Renal cortex interstitium (tissue), 15 donors: ENCODE measurements around the gene CXorf58. TPM values are rescaled to one million over a fixed set of nuclear protein-coding genes. Genes with fewer than 3 reads are reported as not detected.
A peak's percentile ranks its signal among the peaks of the same experiment; 100 is the strongest.
"Not testable (repeated sequence)": the region's sequence is repeated elsewhere in the genome, so short reads cannot be mapped to it uniquely, and the experiment has no call there.

ENCODE experiments used
- DNase-seq, 11 donors: peaks; one replicate each; pipeline ENCODE4 v3.0.0-alpha.2; 2013; ENCODE audit warnings: low read depth in 9 of 11, low spot score in 4 of 11; ENCODE audit errors: extremely low read depth in 1 of 11
- long read RNA-seq, 16 experiments: transcript quantifications; one replicate each; lab custom pipeline, GENCODE V29; 2026
- polyA plus RNA-seq, 3 donors: library from polyadenylated mRNA; unstranded; fragments of 120-200 nt; gene quantifications; one replicate each; pipeline ENCODE4 v1.2.1, GENCODE V29; 2013; ENCODE audit not compliant: insufficient read length in 3 of 3

The CXorf58 gene
- under 1 TPM; 0.06 to 0.15 (median 0.14) TPM for polyA plus RNA-seq
- long read RNA-seq, donor 1: 0 reads
- long read RNA-seq, donor 2: 0 reads
- long read RNA-seq, donor 3: 0 reads
- long read RNA-seq, donor 4: 0 reads
- long read RNA-seq, donor 5: 0 reads
- long read RNA-seq, donor 6: 0 reads
- long read RNA-seq, donor 7: 0 reads
- long read RNA-seq, donor 8, partial matches to known transcripts: 1,771 of 1,771 reads
- long read RNA-seq, donor 8, other reads (novel, unspliced or antisense): 0 of 1,771 reads
- long read RNA-seq, donor 9: 0 reads
- long read RNA-seq, donor 10, partial matches to known transcripts: 0 of 1 reads
- long read RNA-seq, donor 10, other reads (novel, unspliced or antisense): 0 of 1 reads
- long read RNA-seq, donor 11: 0 reads
- long read RNA-seq, donor 12: 0 reads
- long read RNA-seq, donor 13: 0 reads
- long read RNA-seq, donor 14: 0 reads
- long read RNA-seq, donor 15, partial matches to known transcripts: 7 of 7 reads
- long read RNA-seq, donor 15, other reads (novel, unspliced or antisense): 0 of 7 reads
- long read RNA-seq, donor 16: 0 reads

- peak; percentile 70 to 89 (median 84) for DNase-seq
Observed at GRCh38 chrX:23907498-23908218, at the start of gene CXorf58, which contains the start of gene APOO. Gene CXorf58 (plus strand): TSS chrX:23908006. CDS start chrX:23910303, 2,297 bp downstream. Gene APOO (minus strand): TSS chrX:23907938. CDS start chrX:23907702, 236 bp downstream.

- DNase-seq: not testable (repeated sequence)
Observed at GRCh38 chrX:23859238-23859637, 48.6 kb upstream of the CXorf58 start.

GRCh38 chrX:23861215-23861896 is 46.5 kb upstream of the CXorf58 start:
- DNase-seq: no peak

- DNase-seq: not testable (repeated sequence)
Observed at GRCh38 chrX:23861952-23862351, 45.9 kb upstream of the CXorf58 start.

- DNase-seq: no peak
Observed at GRCh38 chrX:23864742-23865326, 43.0 kb upstream of the CXorf58 start.

GRCh38 chrX:23870041-23870440 is 37.8 kb upstream of the CXorf58 start:
- no peak for DNase-seq

- DNase-seq: no peak
Observed at GRCh38 chrX:23871905-23872546, 35.8 kb upstream of the CXorf58 start.

GRCh38 chrX:23879380-23880090 is 28.3 kb upstream of the CXorf58 start:
- DNase-seq: no peak

GRCh38 chrX:23883737-23884354 is 24.0 kb upstream of the CXorf58 start:
- DNase-seq: no peak

GRCh38 chrX:23884427-23885024 is 23.3 kb upstream of the CXorf58 start:
- no peak for DNase-seq

GRCh38 chrX:23885803-23886202 is 22.0 kb upstream of the CXorf58 start:
- DNase-seq: no peak

- no peak for DNase-seq
Observed at GRCh38 chrX:23887451-23887850, 20.4 kb upstream of the CXorf58 start.

- no peak for DNase-seq
Observed at GRCh38 chrX:23887918-23888317, 19.9 kb upstream of the CXorf58 start.

GRCh38 chrX:23888887-23889501 is 18.8 kb upstream of the CXorf58 start:
- DNase-seq: no peak

- DNase-seq: no peak
Observed at GRCh38 chrX:23890933-23891332, 16.9 kb upstream of the CXorf58 start.

- DNase-seq: not testable (repeated sequence)
Observed at GRCh38 chrX:23894993-23895392, 12.8 kb upstream of the CXorf58 start.

- DNase-seq: not testable (repeated sequence)
Observed at GRCh38 chrX:23896539-23896938, 11.3 kb upstream of the CXorf58 start.
